Endodermal cell (in vitro differentiated cells): Measurements from ENCODE around the gene CPSF7. TPM values are rescaled to one million over a fixed set of nuclear protein-coding genes. Genes with fewer than 3 reads are reported as not detected.

ENCODE experiments used
- DNase-seq: peaks from one replicate; pipeline ENCODE4 v3.0.0-alpha.2; 2017
- H3K27ac ChIP-seq: 2 replicates; pipeline ENCODE4 v1.5.1; 2013; ENCODE audit warnings: mild to moderate bottlenecking, low read depth, low read length, moderate library complexity
- H3K27me3 ChIP-seq: 2 replicates; pipeline ENCODE4 v1.6.1; 2013; ENCODE audit warnings: mild to moderate bottlenecking, low read length, moderate library complexity; ENCODE audit not compliant: insufficient read depth, control insufficient read depth, poor library complexity, severe bottlenecking
- H3K36me3 ChIP-seq: 2 replicates; pipeline ENCODE4 v1.7.0; 2013; ENCODE audit warnings: mild to moderate bottlenecking, low read length, moderate library complexity; ENCODE audit not compliant: control insufficient read depth, insufficient read depth
- H3K4me1 ChIP-seq: one replicate; pipeline ENCODE4 v1.7.0; 2013; ENCODE audit warnings: low read length; ENCODE audit not compliant: control insufficient read depth, insufficient read depth
- H3K4me3 ChIP-seq: 2 replicates; pipeline ENCODE4 v1.5.1; 2013; ENCODE audit warnings: mild to moderate bottlenecking, low read length, moderate library complexity
- H3K9ac ChIP-seq: 2 replicates; pipeline ENCODE4 v1.6.1; 2013; ENCODE audit warnings: mild to moderate bottlenecking, low read length, moderate library complexity; ENCODE audit not compliant: poor library complexity, severe bottlenecking; ENCODE audit errors: extremely low read depth
- H3K9me3 ChIP-seq: 2 replicates; pipeline ENCODE4 v1.6.1; 2013; ENCODE audit warnings: mild to moderate bottlenecking, low read length, moderate library complexity; ENCODE audit not compliant: control insufficient read depth
- H3K27ac Mint-ChIP-seq: 2 replicates; pipeline ENCODE4 v1.8.0; 2020; ENCODE audit warnings: mixed read lengths
- H3K27me3 Mint-ChIP-seq: 2 replicates; pipeline ENCODE4 v1.8.0; 2021; ENCODE audit warnings: mild to moderate bottlenecking, mixed read lengths; ENCODE audit not compliant: insufficient read depth
- H3K36me3 Mint-ChIP-seq: 2 replicates; pipeline ENCODE4 v1.8.0; 2020; ENCODE audit warnings: low read depth, mixed read lengths
- H3K4me1 Mint-ChIP-seq: 2 replicates; pipeline ENCODE4 v1.8.0; 2020; ENCODE audit warnings: mixed read lengths
- H3K4me3 Mint-ChIP-seq: 2 replicates; pipeline ENCODE4 v1.8.0; 2020; ENCODE audit warnings: mild to moderate bottlenecking, moderate library complexity, mixed read lengths
- H3K9me3 Mint-ChIP-seq: 2 replicates; pipeline ENCODE4 v1.8.0; 2020; ENCODE audit warnings: mild to moderate bottlenecking, mixed read lengths
- CTCF ChIP-seq: fragments of 200-600 bp; sonication (generic); conservative IDR thresholded peaks from 2 replicates; pipeline ENCODE4 v1.5.0; 2021; ENCODE audit warnings: antibody characterized with exemption, mild to moderate bottlenecking
- WGBS, 2 experiments: methylation state at CpG; one replicate each; pipeline versions ENCODE4 v1.1.5 to v1.1.7; 2013; ENCODE audit warnings: missing lambda C conversion rate in 2 of 2, mixed read lengths in 1 of 2; ENCODE audit not compliant: insufficient coverage in 1 of 2, insufficient read length in 1 of 2; 5-methylcytosine and 5-hydroxymethylcytosine counted together
- total RNA-seq, 2 donors: library from RNA; stranded (reverse); fragmentation: NEBNext Ultra II Directional in 1 of 2; extraction: Animal tissue kit (Norgen Biotek cat#: 25700) in 1 of 2; gene quantifications; 2 replicates in 1 of 2; 3 replicates in 1 of 2; pipeline ENCODE4 v1.2.1, GENCODE V29; 2021

CPSF7 gene
- total RNA-seq, 2 donors from 2014 or later: 108 to 117 TPM

- Mint-ChIP-seq H3K36me3 (peaks cover 92% of the 10 kb centered on the region), H3K4me3 (no peak overlapping the region), H3K4me1 (no peaks in the 10 kb centered on the region), H3K27me3 (no peaks in the 10 kb centered on the region), H3K9me3 (no peaks in the 10 kb centered on the region), H3K27ac (no peak overlapping the region)
- no peak for DNase-seq
- Histone ChIP-seq H3K4me3 (no peak overlapping the region), H3K27ac (no peak overlapping the region), H3K9ac (no peak overlapping the region), H3K36me3 (peaks cover 95% of the 10 kb centered on the region), H3K27me3 (no peaks in the 10 kb centered on the region), H3K4me1 (no peaks in the 10 kb centered on the region), H3K9me3 (no peaks in the 10 kb centered on the region)
- 87 to 92% methylated on average over 1 to 2 of the region's 2 CpGs for WGBS, 2 experiments
- TF ChIP-seq CTCF: no peak
These were observed 12.1 kb downstream of the CPSF7 start for GRCh38 chr11:61417670-61418069.

GRCh38 chr11:61416941-61417340 lies 12.8 kb downstream of the CPSF7 start:
- Mint-ChIP-seq H3K27me3 (no peaks in the 10 kb centered on the region), H3K4me1 (no peaks in the 10 kb centered on the region), H3K4me3 (no peak overlapping the region), H3K27ac (no peak overlapping the region), H3K9me3 (no peaks in the 10 kb centered on the region), H3K36me3 (peaks cover 91% of the 10 kb centered on the region)
- Histone ChIP-seq H3K27ac (no peak overlapping the region), H3K27me3 (no peaks in the 10 kb centered on the region), H3K4me3 (no peak overlapping the region), H3K4me1 (no peaks in the 10 kb centered on the region), H3K9ac (no peak overlapping the region), H3K36me3 (peaks cover 97% of the 10 kb centered on the region), H3K9me3 (no peaks in the 10 kb centered on the region)
- no peak for DNase-seq
- WGBS, 2 experiments: 93 to 96% methylated on average over 3 of the region's 3 CpGs
- TF ChIP-seq CTCF: no peak

- Mint-ChIP-seq H3K27ac (no peak overlapping the region), H3K4me3 (no peak overlapping the region), H3K27me3 (no peaks in the 10 kb centered on the region), H3K9me3 (no peaks in the 10 kb centered on the region), H3K36me3 (peaks cover 92% of the 10 kb centered on the region), H3K4me1 (no peaks in the 10 kb centered on the region)
- no peak for DNase-seq
- WGBS, 2 experiments: 93 to 98% methylated on average over 4 to 6 of the region's 6 CpGs
- H3K27ac ChIP-seq: no peak overlapping the region
- peaks cover 99% of the 10 kb centered on the region for H3K36me3 ChIP-seq
- no peaks in the 10 kb centered on the region for H3K4me1 ChIP-seq
- no peak for TF ChIP-seq CTCF
- H3K4me3 ChIP-seq: no peak overlapping the region
- H3K9me3 ChIP-seq: no peaks in the 10 kb centered on the region
- H3K27me3 ChIP-seq: no peaks in the 10 kb centered on the region
- H3K9ac ChIP-seq: no peak overlapping the region
These were observed 14.4 kb downstream of the CPSF7 start for GRCh38 chr11:61415381-61415780.
